GM04503 (cell line): ENCODE results near the gene FAN1.

Source experiments
- DNase-seq: peaks from one replicate; pipeline ENCODE4 v3.0.0-alpha.2; 2012; ENCODE audit warnings: low read depth

FAN1 gene

GRCh38 chr15:30956216-30957124 is 52.8 kb downstream of the FAN1 start:
- DNase-seq, result no peak

GRCh38 chr15:30958219-30958618 is 54.5 kb downstream of the FAN1 start:
- DNase-seq, result no peak

GRCh38 chr15:30962079-30962478 is 58.4 kb downstream of the FAN1 start:
- DNase-seq, result no peak

GRCh38 chr15:30962659-30963058 is 58.9 kb downstream of the FAN1 start:
- no peak for DNase-seq

- DNase-seq, result no peak
Measured at GRCh38 chr15:30963681-30964080, 60.0 kb downstream of the FAN1 start.

GRCh38 chr15:30969724-30970123 is 66.0 kb downstream of the FAN1 start:
- no peak for DNase-seq

- DNase-seq, result no peak
Measured at GRCh38 chr15:30973379-30973778, 69.7 kb downstream of the FAN1 start.

GRCh38 chr15:30974112-30974511 is 70.4 kb downstream of the FAN1 start:
- no peak for DNase-seq

GRCh38 chr15:30978328-30978727 is 74.6 kb downstream of the FAN1 start:
- no peak for DNase-seq

- DNase-seq, result no peak
Measured at GRCh38 chr15:30979457-30979856, 75.7 kb downstream of the FAN1 start.

GRCh38 chr15:30984118-30984517 is 80.4 kb downstream of the FAN1 start:
- no peak for DNase-seq

- no peak for DNase-seq
Measured at GRCh38 chr15:30984542-30984941, 80.8 kb downstream of the FAN1 start.

- DNase-seq, result no peak
Measured at GRCh38 chr15:30985081-30985531, 81.4 kb downstream of the FAN1 start.

- DNase-seq, result no peak
Measured at GRCh38 chr15:30990036-30990435, 86.3 kb downstream of the FAN1 start.

- no peak for DNase-seq
Measured at GRCh38 chr15:30990446-30991254, 86.9 kb downstream of the FAN1 start.

GRCh38 chr15:30991255-30992235 is 87.8 kb downstream of the FAN1 start, which contains the start of gene MTMR10:
TSS of gene MTMR10 (minus strand) at chr15:30991628. CDS start at chr15:30991506, 122 bp downstream.
- DNase-seq, result no peak

- no peak for DNase-seq
Measured at GRCh38 chr15:30992249-30992864, 88.6 kb downstream of the FAN1 start.
